ENCODE data around the gene SLC25A44. TPM values are rescaled to one million over a fixed set of nuclear protein-coding genes. Genes with fewer than 3 reads are reported as not detected.

SLC25A44 gene
- total and polyA plus RNA-seq, 2 of the 8 experiments (the other 6 are each of a cell fraction or from before 2014, with no cell fraction given): 23.4 to 32.1 TPM

- no peak for TF ChIP-seq SRF (IDR thresholded peaks at IDR 0.05; ENCODE audit: low read depth, low read length)
- no peak for TF ChIP-seq FOSL1 (IDR thresholded peaks at IDR 0.05; ENCODE audit: insufficient read depth, low read depth, low read length)
- TF ChIP-seq PHF8 (conservative IDR thresholded peaks at IDR 0.05; ENCODE audit: low read depth, low read length): no peak
- TF ChIP-seq SUZ12 (IDR thresholded peaks at IDR 0.05; ENCODE audit: low read length): no peak
- no peak for TF ChIP-seq CHD7 (IDR thresholded peaks at IDR 0.05; ENCODE audit: insufficient replicate concordance, low read length)
- TF ChIP-seq ASH2L (IDR thresholded peaks at IDR 0.05; ENCODE audit: low read length): no peak
- no peak for TF ChIP-seq TAF1 (IDR thresholded peaks at IDR 0.05; ENCODE audit: low read depth, low read length)
Observed at GRCh38 chr1:156203331-156203730, 9.4 kb downstream of the SLC25A44 start (continued).
